Measurements from ENCODE around the gene ACYP2.

DNA sequence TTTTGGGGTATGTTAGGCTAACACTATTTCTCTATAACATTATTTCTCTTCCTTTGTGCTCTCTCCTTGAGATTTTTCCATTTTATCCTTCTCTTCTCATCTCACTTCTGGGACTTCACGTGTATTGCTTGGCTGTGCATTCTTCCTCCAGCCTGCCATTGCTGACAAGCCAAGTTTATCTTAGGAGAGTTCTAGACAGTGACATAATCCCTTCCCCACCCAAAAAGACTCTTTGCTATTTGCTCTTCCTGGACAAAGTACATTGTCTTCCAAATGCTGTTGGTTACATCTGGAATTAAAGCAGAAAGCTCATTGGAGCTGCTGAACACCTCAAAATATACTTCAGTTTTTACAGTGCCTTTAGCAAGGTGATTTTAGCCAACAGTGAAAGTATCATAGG, 131.7 kb downstream of the ACYP2 start:
- TF ChIP-seq, protein P1, sequence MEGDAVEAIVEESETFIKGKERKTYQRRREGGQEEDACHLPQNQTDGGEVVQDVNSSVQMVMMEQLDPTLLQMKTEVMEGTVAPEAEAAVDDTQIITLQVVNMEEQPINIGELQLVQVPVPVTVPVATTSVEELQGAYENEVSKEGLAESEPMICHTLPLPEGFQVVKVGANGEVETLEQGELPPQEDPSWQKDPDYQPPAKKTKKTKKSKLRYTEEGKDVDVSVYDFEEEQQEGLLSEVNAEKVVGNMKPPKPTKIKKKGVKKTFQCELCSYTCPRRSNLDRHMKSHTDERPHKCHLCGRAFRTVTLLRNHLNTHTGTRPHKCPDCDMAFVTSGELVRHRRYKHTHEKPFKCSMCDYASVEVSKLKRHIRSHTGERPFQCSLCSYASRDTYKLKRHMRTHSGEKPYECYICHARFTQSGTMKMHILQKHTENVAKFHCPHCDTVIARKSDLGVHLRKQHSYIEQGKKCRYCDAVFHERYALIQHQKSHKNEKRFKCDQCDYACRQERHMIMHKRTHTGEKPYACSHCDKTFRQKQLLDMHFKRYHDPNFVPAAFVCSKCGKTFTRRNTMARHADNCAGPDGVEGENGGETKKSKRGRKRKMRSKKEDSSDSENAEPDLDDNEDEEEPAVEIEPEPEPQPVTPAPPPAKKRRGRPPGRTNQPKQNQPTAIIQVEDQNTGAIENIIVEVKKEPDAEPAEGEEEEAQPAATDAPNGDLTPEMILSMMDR (IDR thresholded peaks at IDR 0.05) = no peak
- TF ChIP-seq POLR2AphosphoS5 (IDR thresholded peaks at IDR 0.05) = peak; percentile 7 to 37
